Measurements from ENCODE around the gene NRXN3. TPM values are rescaled to one million over a fixed set of nuclear protein-coding genes. Genes with fewer than 3 reads are reported as not detected.

Gene NRXN3
- total RNA-seq, 1 experiment from 2014 or later: 0.23 TPM

- DNase-seq (ENCODE audit: low read depth): no peak
Measured at GRCh38 chr14:79658769-79659168, 1488.6 kb downstream of the NRXN3 start.

- DNase-seq (ENCODE audit: low read depth): no peak
Measured at GRCh38 chr14:79660053-79660939, 1490.1 kb downstream of the NRXN3 start.

GRCh38 chr14:79661752-79662151 is 1491.6 kb downstream of the NRXN3 start:
- peak; percentile 5 for DNase-seq (ENCODE audit: low read depth)

GRCh38 chr14:79663453-79663852 is 1493.3 kb downstream of the NRXN3 start:
- DNase-seq (ENCODE audit: low read depth): no peak

GRCh38 chr14:79665556-79665955 is 1495.4 kb downstream of the NRXN3 start:
- no peak for DNase-seq (ENCODE audit: low read depth)

- DNase-seq (ENCODE audit: low read depth): no peak
Measured at GRCh38 chr14:79668951-79669350, 1498.8 kb downstream of the NRXN3 start.

GRCh38 chr14:79670811-79671210 is 1500.6 kb downstream of the NRXN3 start:
- DNase-seq (ENCODE audit: low read depth): no peak

GRCh38 chr14:79680087-79680486 is 1509.9 kb downstream of the NRXN3 start:
- DNase-seq (ENCODE audit: low read depth): no peak

GRCh38 chr14:79686196-79686595 is 1516.0 kb downstream of the NRXN3 start:
- DNase-seq (ENCODE audit: low read depth): no peak

- no peak for DNase-seq (ENCODE audit: low read depth)
Measured at GRCh38 chr14:79690960-79691359, 1520.8 kb downstream of the NRXN3 start.

- DNase-seq (ENCODE audit: low read depth): no peak
Measured at GRCh38 chr14:79693935-79694334, 1523.8 kb downstream of the NRXN3 start.

- DNase-seq (ENCODE audit: low read depth): no peak
Measured at GRCh38 chr14:79695307-79695706, 1525.1 kb downstream of the NRXN3 start.

GRCh38 chr14:79698298-79698711 is 1528.1 kb downstream of the NRXN3 start:
- DNase-seq (ENCODE audit: low read depth): no peak

- DNase-seq (ENCODE audit: low read depth): no peak
Measured at GRCh38 chr14:79699206-79699605, 1529.0 kb downstream of the NRXN3 start.

- DNase-seq (ENCODE audit: low read depth): no peak
Measured at GRCh38 chr14:79701371-79701770, 1531.2 kb downstream of the NRXN3 start.

- no peak for DNase-seq (ENCODE audit: low read depth)
Measured at GRCh38 chr14:79702197-79702596, 1532.0 kb downstream of the NRXN3 start.

- DNase-seq (ENCODE audit: low read depth): no peak
Measured at GRCh38 chr14:79703209-79703608, 1533.0 kb downstream of the NRXN3 start.

GRCh38 chr14:79704041-79704807 is 1534.1 kb downstream of the NRXN3 start:
- DNase-seq (ENCODE audit: low read depth): no peak

- no peak for DNase-seq (ENCODE audit: low read depth)
Measured at GRCh38 chr14:79705126-79705894, 1535.1 kb downstream of the NRXN3 start.

GRCh38 chr14:79706382-79706781 is 1536.2 kb downstream of the NRXN3 start:
- DNase-seq (ENCODE audit: low read depth): no peak

- no peak for DNase-seq (ENCODE audit: low read depth)
Measured at GRCh38 chr14:79708426-79709388, 1538.5 kb downstream of the NRXN3 start.

Measured in LHCN-M2 (cell line).